ENCODE data around the gene PTPRC. TPM values are rescaled to one million over a fixed set of nuclear protein-coding genes. Genes with fewer than 3 reads are reported as not detected.

PTPRC gene
- total RNA-seq, 1 donor from 2014 or later = 214 TPM

- peaks cover 27% of the 10 kb centered on the region for H3K4me1 ChIP-seq
- TF ChIP-seq CTCF (IDR thresholded peaks at IDR 0.05) = no peak
- no peak overlapping the region for H3K4me3 ChIP-seq
- intact Hi-C loops (cut with DNase I) = no loop called here
- no peak for ATAC-seq
- DNase-seq = no peak
- H3K36me3 ChIP-seq = no peaks in the 10 kb centered on the region
- no peak overlapping the region for H3K27ac ChIP-seq
- no peaks in the 10 kb centered on the region for H3K27me3 ChIP-seq (ENCODE audit: low read depth)
- no peaks in the 10 kb centered on the region for H3K9me3 ChIP-seq
These were observed 48.6 kb downstream of the PTPRC start for GRCh38 chr1:198687429-198687828.

DNA sequence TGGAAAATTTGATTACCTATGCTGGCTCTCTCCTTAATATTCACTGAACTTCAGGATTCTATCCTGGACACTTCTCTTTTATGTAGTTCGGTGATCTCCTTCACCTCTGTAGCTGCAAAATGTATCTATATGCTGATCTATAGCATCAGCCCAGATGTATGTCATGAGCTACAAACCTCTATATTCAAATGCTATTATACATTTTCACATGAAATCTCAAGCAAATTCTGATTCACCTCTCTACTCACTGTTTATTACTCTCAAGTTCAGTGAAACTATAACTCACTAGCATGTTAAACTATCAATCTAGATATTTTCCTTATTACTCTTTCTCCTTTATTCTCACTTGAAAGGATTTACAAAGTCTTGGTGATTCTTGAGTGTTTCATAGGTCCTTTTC is 52.2 kb downstream of the PTPRC start:
- TF ChIP-seq CTCF (IDR thresholded peaks at IDR 0.05) = no peak
- Histone ChIP-seq H3K27ac (no peak overlapping the region), H3K4me1 (peaks cover 5% of the 10 kb centered on the region), H3K36me3 (no peaks in the 10 kb centered on the region), H3K9me3 (no peaks in the 10 kb centered on the region), H3K27me3 (ENCODE audit: low read depth) (no peaks in the 10 kb centered on the region), H3K4me3 (no peak overlapping the region)
- no peak for ATAC-seq
- intact Hi-C loops (cut with DNase I) = no loop called here
- DNase-seq = no peak

DNA sequence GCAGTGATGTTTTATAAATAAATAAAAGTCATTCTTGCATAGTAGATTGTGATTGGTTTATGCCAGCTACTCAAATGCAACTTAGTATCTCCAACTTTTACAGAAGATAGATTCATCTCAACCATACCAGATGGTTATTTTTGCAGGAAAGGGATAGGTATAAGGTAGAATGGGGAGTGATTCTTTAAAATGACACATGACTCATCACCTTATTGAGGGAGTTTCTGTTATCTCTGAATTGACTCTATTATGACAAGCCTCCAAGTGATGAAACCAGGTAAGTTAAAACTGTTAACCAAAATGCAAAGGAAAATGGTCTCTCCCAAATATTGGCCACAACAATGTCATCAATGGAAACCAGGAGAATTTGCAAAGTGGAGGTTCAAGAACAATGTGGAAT is 54.5 kb downstream of the PTPRC start:
- Histone ChIP-seq H3K4me3 (no peak overlapping the region), H3K9me3 (no peaks in the 10 kb centered on the region), H3K4me1 (peaks cover 5% of the 10 kb centered on the region), H3K36me3 (no peaks in the 10 kb centered on the region), H3K27ac (no peak overlapping the region), H3K27me3 (ENCODE audit: low read depth) (no peaks in the 10 kb centered on the region)
- ATAC-seq (no peak), DNase-seq (no peak)
- TF ChIP-seq CTCF (IDR thresholded peaks at IDR 0.05) = no peak
- intact Hi-C loops (cut with DNase I) = no loop called here

DNA sequence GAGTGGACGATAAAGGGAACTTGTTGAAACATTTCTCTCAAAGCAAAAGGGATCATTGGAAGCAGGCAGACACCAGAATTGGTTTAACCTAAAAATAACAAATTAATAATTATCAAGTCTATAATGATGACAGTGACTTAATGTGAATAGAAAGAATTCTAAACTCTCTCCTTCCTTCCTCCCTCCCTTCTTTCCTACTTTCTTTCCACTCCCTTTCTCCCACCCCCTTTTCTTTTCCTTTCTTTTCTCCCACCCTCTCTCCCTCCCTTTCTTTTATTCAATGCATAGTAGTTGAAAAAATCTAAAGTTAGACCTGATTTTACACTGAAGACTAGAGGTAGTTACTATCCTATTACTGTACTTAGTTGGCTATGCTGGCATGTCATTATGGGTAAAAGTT is 55.7 kb downstream of the PTPRC start:
- Histone ChIP-seq H3K36me3 (no peaks in the 10 kb centered on the region), H3K4me1 (peaks cover 3% of the 10 kb centered on the region), H3K4me3 (no peak overlapping the region), H3K27ac (no peak overlapping the region), H3K9me3 (no peaks in the 10 kb centered on the region), H3K27me3 (ENCODE audit: low read depth) (no peaks in the 10 kb centered on the region)
- intact Hi-C loops (cut with DNase I) = no loop called here
- ATAC-seq (no peak), DNase-seq (no peak)
- TF ChIP-seq CTCF (IDR thresholded peaks at IDR 0.05) = no peak

DNA sequence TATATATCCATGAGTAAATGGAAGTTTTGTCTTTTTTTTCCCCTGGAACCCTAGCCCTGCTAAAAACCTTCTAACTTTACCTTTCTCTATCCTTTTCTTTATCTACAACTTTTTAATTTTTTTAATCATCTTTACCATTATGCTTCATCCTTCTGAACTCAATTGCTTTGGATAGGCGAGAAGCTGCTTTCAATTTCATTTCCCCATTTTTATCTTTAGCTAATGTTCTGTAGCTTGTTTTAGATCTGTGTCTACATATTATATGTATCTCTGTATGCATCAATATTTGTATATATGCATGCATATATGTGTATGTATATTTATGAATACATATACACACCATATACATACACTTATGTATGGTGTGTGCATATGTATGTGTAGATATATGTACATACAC is 57.4 kb downstream of the PTPRC start:
- H3K36me3 ChIP-seq = peaks cover 12% of the 10 kb centered on the region
- TF ChIP-seq CTCF (IDR thresholded peaks at IDR 0.05) = no peak
- H3K9me3 ChIP-seq = no peaks in the 10 kb centered on the region
- no peak overlapping the region for H3K4me3 ChIP-seq
- DNase-seq (no peak), ATAC-seq (no peak)
- H3K27me3 ChIP-seq (ENCODE audit: low read depth) = no peaks in the 10 kb centered on the region
- intact Hi-C loops (cut with DNase I) = no loop called here
- H3K27ac ChIP-seq = no peak overlapping the region
- peaks cover 12% of the 10 kb centered on the region for H3K4me1 ChIP-seq

Data from lower lobe of right lung (tissue), 2 donors.